A673 (cell line): ENCODE results near the gene BBS4.

ENCODE experiments used
- EZH2 ChIP-seq: fragments of 200-600 bp; sonication (generic); IDR thresholded peaks from 2 replicates; pipeline ENCODE4 v1.6.1; 2017; ENCODE audit warnings: borderline replicate concordance, low read depth, mild to moderate bottlenecking, mixed read lengths, antibody characterized with exemption, low read length; ENCODE audit not compliant: poor library complexity, severe bottlenecking
- TF ChIP-seq, protein P1 (sequence below): fragments of 300-800, 200-600 bp; sonication (generic); conservative IDR thresholded peaks from 2 replicates; pipeline ENCODE4 v1.5.1; 2017; ENCODE audit warnings: low read depth, mild to moderate bottlenecking, antibody characterized with exemption, low read length, moderate library complexity, mixed read lengths

DNA sequence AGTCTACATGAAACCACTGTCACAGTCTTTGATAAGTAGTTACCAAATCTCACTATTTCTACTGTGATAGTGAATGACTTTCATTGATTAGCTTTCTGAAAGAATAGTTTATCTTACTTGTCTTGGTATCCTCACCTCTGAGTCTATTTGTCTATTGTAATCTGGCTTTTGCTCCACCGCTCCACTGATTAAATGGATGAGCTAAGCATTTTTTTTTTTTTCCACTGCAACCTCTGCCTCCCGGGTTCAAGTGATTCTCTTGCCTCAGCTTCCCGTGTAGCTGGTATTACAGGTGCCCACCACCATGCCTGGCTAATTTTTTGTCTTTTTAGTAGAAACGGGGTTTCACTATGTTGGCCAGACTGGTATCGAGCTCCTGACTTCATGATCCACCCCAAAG lies 12.9 kb downstream of the BBS4 start:
- TF ChIP-seq, protein P1, sequence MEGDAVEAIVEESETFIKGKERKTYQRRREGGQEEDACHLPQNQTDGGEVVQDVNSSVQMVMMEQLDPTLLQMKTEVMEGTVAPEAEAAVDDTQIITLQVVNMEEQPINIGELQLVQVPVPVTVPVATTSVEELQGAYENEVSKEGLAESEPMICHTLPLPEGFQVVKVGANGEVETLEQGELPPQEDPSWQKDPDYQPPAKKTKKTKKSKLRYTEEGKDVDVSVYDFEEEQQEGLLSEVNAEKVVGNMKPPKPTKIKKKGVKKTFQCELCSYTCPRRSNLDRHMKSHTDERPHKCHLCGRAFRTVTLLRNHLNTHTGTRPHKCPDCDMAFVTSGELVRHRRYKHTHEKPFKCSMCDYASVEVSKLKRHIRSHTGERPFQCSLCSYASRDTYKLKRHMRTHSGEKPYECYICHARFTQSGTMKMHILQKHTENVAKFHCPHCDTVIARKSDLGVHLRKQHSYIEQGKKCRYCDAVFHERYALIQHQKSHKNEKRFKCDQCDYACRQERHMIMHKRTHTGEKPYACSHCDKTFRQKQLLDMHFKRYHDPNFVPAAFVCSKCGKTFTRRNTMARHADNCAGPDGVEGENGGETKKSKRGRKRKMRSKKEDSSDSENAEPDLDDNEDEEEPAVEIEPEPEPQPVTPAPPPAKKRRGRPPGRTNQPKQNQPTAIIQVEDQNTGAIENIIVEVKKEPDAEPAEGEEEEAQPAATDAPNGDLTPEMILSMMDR, result no peak
- TF ChIP-seq EZH2, result no peak
